Esophagus squamous epithelium (tissue), 5 donors: ENCODE results near the gene CNKSR2. TPM values are rescaled to one million over a fixed set of nuclear protein-coding genes. Genes with fewer than 3 reads are reported as not detected.
"Not testable (repeated sequence)": the region's sequence is repeated elsewhere in the genome, so short reads cannot be mapped to it uniquely, and the experiment has no call there.

Source experiments
- DNase-seq: peaks from one replicate; lab custom pipeline; 2025; lab: John Stamatoyannopoulos, UW
- H3K27ac ChIP-seq, 4 donors: fragments of 200-600 bp; sonication (generic); one replicate each; pipeline ENCODE4 v1.5.1; 2016 to 2019; ENCODE audit warnings: mild to moderate bottlenecking in 1 of 4
- H3K27me3 ChIP-seq, 4 donors: fragments of 200-600 bp; sonication (generic); 1 replicate in 3 of 4; 2 replicates in 1 of 4; pipeline versions ENCODE4 v1.5.1 to v1.6.0; 2017 to 2021; ENCODE audit warnings: antibody characterized with exemption in 1 of 4
- H3K36me3 ChIP-seq, 3 donors: fragments of 200-600 bp; sonication (generic); one replicate each; pipeline ENCODE4 v1.5.1; 2016 to 2019
- H3K4me1 ChIP-seq, 3 donors: fragments of 200-600 bp; sonication (generic); one replicate each; pipeline ENCODE4 v1.5.1; 2017 to 2019
- H3K4me3 ChIP-seq, 4 donors: fragments of 200-600 bp; sonication (generic); 1 replicate in 3 of 4; 2 replicates in 1 of 4; pipeline ENCODE4 v1.5.1; 2016 to 2019; ENCODE audit warnings: mild to moderate bottlenecking in 2 of 4, moderate library complexity in 1 of 4
- H3K9me3 ChIP-seq, 3 donors: fragments of 200-600 bp; sonication (generic); one replicate each; pipeline ENCODE4 v1.5.1; 2016 to 2019
- POLR2A ChIP-seq, 4 donors: fragments of 450-650 bp; IDR thresholded peaks; one replicate each; pipeline ENCODE4 v1.6.1; 2017; ENCODE audit warnings: antibody characterized with exemption in 4 of 4, mild to moderate bottlenecking in 4 of 4, moderate library complexity in 3 of 4
- WGBS, 2 donors: methylation state at CpG; one replicate each; pipeline ENCODE4 v1.1.5; 2018; 5-methylcytosine and 5-hydroxymethylcytosine counted together
- intact Hi-C: fragments of 100-400 bp; cut with DNase I; formaldehyde crosslinking; loops from one replicate; pipeline ENCODE4 v1.15.0; 2022
- total RNA-seq, 4 donors: library from RNA; depleted of rRNA; stranded (reverse); fragments of >200 nt; gene quantifications; one replicate each; pipeline ENCODE4 v1.1.0, GENCODE V29; 2016
- TF ChIP-seq, protein P1 (sequence below), 6 experiments: fragments of 450-650 bp in 4 of 6; fragments of 200-600 bp in 2 of 6; sonication (generic) in 2 of 6; IDR thresholded peaks; one replicate each; pipeline ENCODE4 v1.5.1; 2016 to 2019; ENCODE audit warnings: antibody characterized with exemption in 6 of 6, mild to moderate bottlenecking in 4 of 6, moderate library complexity in 4 of 6
- donor health status: DM: yes; HTN: yes; CAD: no.

Gene CNKSR2
- total RNA-seq, 4 donors from 2014 or later, result 0.57 to 3.1 TPM; not detected in 2

DNA sequence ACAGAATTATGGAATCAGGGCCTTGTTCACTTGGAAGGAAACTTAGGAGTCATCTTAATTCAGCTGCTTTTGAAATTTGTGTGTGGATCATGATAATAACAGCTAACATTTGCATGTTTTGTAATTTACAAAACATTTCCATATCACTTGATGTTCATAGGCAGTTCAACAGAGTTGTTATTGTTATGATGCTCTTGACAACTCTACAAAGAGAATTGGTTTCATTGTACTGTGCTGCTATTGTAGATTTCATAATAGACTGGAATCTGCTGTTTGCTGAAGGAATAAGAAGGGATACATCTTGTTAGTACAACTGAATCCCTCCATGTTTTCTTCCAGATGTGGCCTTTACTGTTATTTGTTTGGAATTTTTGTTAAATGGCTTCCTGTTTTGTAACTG lies 83.5 kb downstream of the CNKSR2 start:
- H3K9me3 ChIP-seq, result no peaks in the 10 kb centered on the region
- no peaks in the 10 kb centered on the region for H3K27me3 ChIP-seq
- no peak for DNase-seq
- no peak overlapping the region for H3K27ac ChIP-seq
- intact Hi-C loops, result no loop called here
- H3K36me3 ChIP-seq, result no peaks in the 10 kb centered on the region
- H3K4me3 ChIP-seq, result no peak overlapping the region
- no peaks in the 10 kb centered on the region for H3K4me1 ChIP-seq
- TF ChIP-seq, protein P1, sequence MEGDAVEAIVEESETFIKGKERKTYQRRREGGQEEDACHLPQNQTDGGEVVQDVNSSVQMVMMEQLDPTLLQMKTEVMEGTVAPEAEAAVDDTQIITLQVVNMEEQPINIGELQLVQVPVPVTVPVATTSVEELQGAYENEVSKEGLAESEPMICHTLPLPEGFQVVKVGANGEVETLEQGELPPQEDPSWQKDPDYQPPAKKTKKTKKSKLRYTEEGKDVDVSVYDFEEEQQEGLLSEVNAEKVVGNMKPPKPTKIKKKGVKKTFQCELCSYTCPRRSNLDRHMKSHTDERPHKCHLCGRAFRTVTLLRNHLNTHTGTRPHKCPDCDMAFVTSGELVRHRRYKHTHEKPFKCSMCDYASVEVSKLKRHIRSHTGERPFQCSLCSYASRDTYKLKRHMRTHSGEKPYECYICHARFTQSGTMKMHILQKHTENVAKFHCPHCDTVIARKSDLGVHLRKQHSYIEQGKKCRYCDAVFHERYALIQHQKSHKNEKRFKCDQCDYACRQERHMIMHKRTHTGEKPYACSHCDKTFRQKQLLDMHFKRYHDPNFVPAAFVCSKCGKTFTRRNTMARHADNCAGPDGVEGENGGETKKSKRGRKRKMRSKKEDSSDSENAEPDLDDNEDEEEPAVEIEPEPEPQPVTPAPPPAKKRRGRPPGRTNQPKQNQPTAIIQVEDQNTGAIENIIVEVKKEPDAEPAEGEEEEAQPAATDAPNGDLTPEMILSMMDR (IDR thresholded peaks at IDR 0.05), result no peak
- TF ChIP-seq POLR2A (IDR thresholded peaks at IDR 0.05), result no peak

DNA sequence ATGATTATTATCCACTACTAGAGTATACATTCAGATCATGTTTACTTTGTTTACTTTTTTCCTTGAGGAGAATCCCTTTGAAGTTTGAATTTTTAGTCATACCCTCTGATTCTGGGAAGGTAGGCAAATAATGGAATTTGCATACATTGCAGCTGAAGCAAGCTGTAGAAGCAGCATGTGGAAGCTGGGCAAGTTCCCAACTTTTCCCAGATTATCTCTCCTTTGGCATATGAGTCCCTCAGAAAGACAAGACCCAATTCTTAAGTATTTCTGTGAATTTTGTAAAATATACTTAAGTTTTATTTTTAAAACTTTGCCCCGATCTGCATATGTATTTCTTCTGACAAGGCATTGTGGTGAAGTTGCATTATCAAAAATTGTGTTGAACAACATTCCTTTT lies 94.9 kb downstream of the CNKSR2 start:
- H3K4me3 ChIP-seq, result no peak overlapping the region
- H3K27me3 ChIP-seq, result no peaks in the 10 kb centered on the region
- 58 to 89% methylated on average over 1 of the region's 1 CpG for WGBS, 2 donors
- intact Hi-C loops, result no loop called here
- H3K9me3 ChIP-seq, result no peaks in the 10 kb centered on the region
- no peaks in the 10 kb centered on the region for H3K36me3 ChIP-seq
- no peaks in the 10 kb centered on the region for H3K4me1 ChIP-seq
- no peak for TF ChIP-seq POLR2A (IDR thresholded peaks at IDR 0.05)
- TF ChIP-seq, protein P1 (IDR thresholded peaks at IDR 0.05), result no peak
- no peak for DNase-seq
- no peak overlapping the region for H3K27ac ChIP-seq

DNA sequence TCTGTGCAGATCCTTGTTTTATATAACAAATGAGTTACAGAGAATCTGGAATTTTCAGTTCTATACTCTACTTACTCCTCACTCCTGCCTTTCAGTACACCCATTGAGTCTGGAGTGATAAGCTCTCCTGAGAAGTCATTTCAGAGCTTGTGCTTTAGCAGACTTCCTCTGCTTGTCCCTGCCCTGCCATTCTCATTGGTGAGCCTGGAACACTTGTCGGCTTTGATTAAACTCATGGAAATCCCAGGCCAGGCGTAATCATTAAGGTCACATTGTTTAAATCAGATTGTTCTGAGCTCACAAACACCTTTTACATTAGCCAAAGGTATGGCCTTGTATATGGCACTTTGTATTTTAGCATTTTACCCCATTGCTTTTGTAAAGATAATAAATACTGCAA lies 102.7 kb downstream of the CNKSR2 start:
- intact Hi-C loops, result no loop called here
- TF ChIP-seq POLR2A (IDR thresholded peaks at IDR 0.05), result no peak
- TF ChIP-seq, protein P1 (IDR thresholded peaks at IDR 0.05), result no peak
- 68 to 85% methylated on average over 2 of the region's 2 CpGs for WGBS, 2 donors
- H3K27me3 ChIP-seq, result no peaks in the 10 kb centered on the region
- H3K27ac ChIP-seq, result no peak overlapping the region
- no peak for DNase-seq
- no peak overlapping the region for H3K4me3 ChIP-seq
- no peaks in the 10 kb centered on the region for H3K9me3 ChIP-seq
- no peaks in the 10 kb centered on the region for H3K36me3 ChIP-seq
- H3K4me1 ChIP-seq, result no peaks in the 10 kb centered on the region

DNA sequence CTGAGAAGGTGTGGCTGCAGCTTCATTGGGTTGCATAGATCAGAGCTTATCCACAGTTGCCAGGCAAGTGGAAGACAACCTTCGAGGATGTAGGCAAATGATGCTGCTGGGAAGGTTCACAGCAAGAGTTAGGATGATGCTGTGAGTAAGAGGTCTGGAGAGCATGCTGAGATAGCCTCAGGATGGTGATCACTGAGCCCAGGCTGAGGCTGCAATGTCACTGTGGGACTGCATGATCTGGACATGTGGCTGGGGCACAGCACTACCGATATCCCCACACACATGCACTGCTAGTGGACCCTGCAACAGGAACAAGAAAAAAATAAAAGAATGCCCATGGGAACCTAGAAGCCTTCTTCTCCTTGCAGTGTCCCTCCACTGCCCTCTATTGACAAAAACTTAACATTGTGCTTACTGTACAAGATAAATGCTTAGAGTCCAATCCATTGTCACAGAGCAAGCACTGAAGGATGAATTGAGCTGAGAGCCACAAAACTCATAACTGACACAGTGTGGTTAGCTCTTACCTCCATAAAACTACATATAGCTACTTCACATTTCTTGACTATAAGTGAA lies 105.6 kb downstream of the CNKSR2 start:
- no peaks in the 10 kb centered on the region for H3K9me3 ChIP-seq
- no peak overlapping the region for H3K27ac ChIP-seq
- H3K4me1 ChIP-seq, result no peaks in the 10 kb centered on the region
- H3K4me3 ChIP-seq, result no peak overlapping the region
- 8 to 11% methylated on average over 1 to 2 of the region's 2 CpGs for WGBS, 2 donors
- intact Hi-C loops, result no loop called here
- H3K36me3 ChIP-seq, result no peaks in the 10 kb centered on the region
- DNase-seq, result no peak
- TF ChIP-seq, protein P1 (IDR thresholded peaks at IDR 0.05), result peak in 3 of 6 experiments; percentile 25 to 37 (median 31)
- TF ChIP-seq POLR2A (IDR thresholded peaks at IDR 0.05), result no peak
- no peaks in the 10 kb centered on the region for H3K27me3 ChIP-seq

DNA sequence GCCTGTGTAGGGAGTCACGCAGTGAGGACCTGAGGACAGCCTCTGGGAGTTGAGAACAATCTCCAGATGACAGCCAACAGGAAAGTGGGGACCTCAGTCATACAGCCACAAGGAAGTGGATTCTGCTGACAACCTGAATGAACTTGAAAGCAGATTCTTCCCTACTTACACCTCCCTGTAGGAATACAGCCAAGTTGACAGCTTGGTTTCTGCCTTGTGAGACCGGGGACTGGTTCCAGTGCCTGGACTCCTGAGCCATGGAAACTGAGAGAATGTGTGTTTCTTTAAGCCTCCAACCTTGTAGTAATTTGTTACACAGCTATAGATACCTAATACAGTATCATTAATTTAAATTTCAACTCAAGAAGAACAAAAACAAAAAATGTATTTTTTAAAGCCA lies 107.5 kb downstream of the CNKSR2 start:
- H3K27ac ChIP-seq, result no peak overlapping the region

DNA sequence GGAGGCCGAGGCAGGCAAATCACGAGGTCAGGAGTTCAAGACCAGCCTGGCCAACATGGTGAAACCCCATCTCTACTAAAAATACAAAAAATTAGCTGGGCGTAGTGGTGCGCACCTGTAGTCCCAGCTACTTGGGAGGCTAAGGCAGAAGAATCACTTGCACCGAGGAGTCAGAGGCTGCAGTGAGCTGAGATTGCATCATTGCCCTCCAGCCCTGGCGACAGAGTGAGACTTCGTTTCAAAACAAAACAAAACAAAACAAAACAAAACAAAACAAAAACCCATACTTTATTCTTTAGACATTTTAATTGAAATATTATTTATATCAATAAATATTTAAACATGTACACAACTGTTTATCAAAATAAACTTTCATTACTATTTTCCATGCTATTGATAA lies 109.8 kb downstream of the CNKSR2 start:
- 74 to 82% methylated on average over 7 of the region's 7 CpGs for WGBS, 2 donors
- intact Hi-C loops, H3K9me3 ChIP-seq, H3K4me3 ChIP-seq, H3K27me3 ChIP-seq, H3K27ac ChIP-seq, H3K36me3 ChIP-seq, DNase-seq, H3K4me1 ChIP-seq: not testable (repeated sequence)

More for the DNA sequence above, 107.5 kb downstream of the CNKSR2 start:
- WGBS, 2 donors, result 68 to 72% methylated on average over 2 of the region's 2 CpGs
- TF ChIP-seq POLR2A (IDR thresholded peaks at IDR 0.05), result no peak
- TF ChIP-seq, protein P1 (IDR thresholded peaks at IDR 0.05), result no peak
- Histone ChIP-seq H3K36me3 (no peaks in the 10 kb centered on the region), H3K27me3 (no peaks in the 10 kb centered on the region), H3K4me3 (no peak overlapping the region), H3K4me1 (no peaks in the 10 kb centered on the region), H3K9me3 (no peaks in the 10 kb centered on the region)
- intact Hi-C loops, result no loop called here
- no peak for DNase-seq
